Measurements from ENCODE around the gene EPB41L5. TPM values are rescaled to one million over a fixed set of nuclear protein-coding genes. Genes with fewer than 3 reads are reported as not detected.
A peak's percentile ranks its signal among the peaks of the same experiment; 100 is the strongest.
"Not testable (repeated sequence)": the region's sequence is repeated elsewhere in the genome, so short reads cannot be mapped to it uniquely, and the experiment has no call there.

Gene EPB41L5
- total RNA-seq, 1 donor from 2014 or later: 8.2 TPM

GRCh38 chr2:120068040-120068658, 55.3 kb downstream of the EPB41L5 start:
- DNase-seq (ENCODE audit: missing footprints); ATAC-seq; intact Hi-C loops (cut with DNase I): not testable (repeated sequence)

GRCh38 chr2:120075545-120075944, 62.7 kb downstream of the EPB41L5 start:
- intact Hi-C loops (cut with DNase I): no loop called here
- ATAC-seq: no peak
- DNase-seq (ENCODE audit: missing footprints): no peak

GRCh38 chr2:120077896-120078295, 65.0 kb downstream of the EPB41L5 start:
- intact Hi-C loops (cut with DNase I): no loop called here
- ATAC-seq (no peak), DNase-seq (ENCODE audit: missing footprints) (no peak)

- intact Hi-C loops (cut with DNase I): no loop called here
- ATAC-seq (no peak), DNase-seq (ENCODE audit: missing footprints) (no peak)
Measured at GRCh38 chr2:120079647-120080046, 66.8 kb downstream of the EPB41L5 start.

- DNase-seq (ENCODE audit: missing footprints) (no peak), ATAC-seq (no peak)
- intact Hi-C loops (cut with DNase I): no loop called here
Measured at GRCh38 chr2:120091436-120091835, 78.6 kb downstream of the EPB41L5 start.

GRCh38 chr2:120094795-120095194, 81.9 kb downstream of the EPB41L5 start:
- DNase-seq (ENCODE audit: missing footprints): no peak

GRCh38 chr2:120100627-120101026, 87.8 kb downstream of the EPB41L5 start:
- ATAC-seq (no peak), DNase-seq (ENCODE audit: missing footprints) (no peak)
- intact Hi-C loops (cut with DNase I): loop anchor here (10.0 kb wide), 1 partner anchor 584 kb away; no protein-coding TSS in a partner anchor

More at GRCh38 chr2:120094795-120095194, 81.9 kb downstream of the EPB41L5 start:
- ATAC-seq: no peak
- intact Hi-C loops (cut with DNase I): no loop called here

- peak; percentile 27 for DNase-seq (ENCODE audit: missing footprints)
- intact Hi-C loops (cut with DNase I): loop anchor here (10.0 kb wide), 1 partner anchor 581 kb away; no protein-coding TSS in a partner anchor
- ATAC-seq: no peak
Measured at GRCh38 chr2:120103723-120104467, 91.0 kb downstream of the EPB41L5 start.

- intact Hi-C loops (cut with DNase I): loop anchor here (5.0 to 10.0 kb wide), 2 partner anchors 73 to 580 kb away; no protein-coding TSS in a partner anchor
- no peak for DNase-seq (ENCODE audit: missing footprints)
Measured at GRCh38 chr2:120104772-120105171, 91.9 kb downstream of the EPB41L5 start.

GRCh38 chr2:120105360-120105759, 92.5 kb downstream of the EPB41L5 start:
- DNase-seq (ENCODE audit: missing footprints) (no peak), ATAC-seq (no peak)
- intact Hi-C loops (cut with DNase I): loop anchor here (5.0 to 10.0 kb wide), 2 partner anchors 72 to 579 kb away; no protein-coding TSS in a partner anchor

More at GRCh38 chr2:120104772-120105171, 91.9 kb downstream of the EPB41L5 start:
- ATAC-seq: no peak

- DNase-seq (ENCODE audit: missing footprints) (no peak), ATAC-seq (peak; percentile 85)
- intact Hi-C loops (cut with DNase I): loop anchor here (2.0 to 10.0 kb wide), 3 partner anchors 69 to 577 kb away; no protein-coding TSS in a partner anchor
Measured at GRCh38 chr2:120108049-120108448, 95.2 kb downstream of the EPB41L5 start.

- no peak for ATAC-seq
- no peak for DNase-seq (ENCODE audit: missing footprints)
- intact Hi-C loops (cut with DNase I): loop anchor here (2.0 to 10.0 kb wide), 3 partner anchors 69 to 576 kb away; no protein-coding TSS in a partner anchor
Measured at GRCh38 chr2:120108749-120109148, 95.9 kb downstream of the EPB41L5 start.

GRCh38 chr2:120109186-120110061, 96.5 kb downstream of the EPB41L5 start:
- ATAC-seq: peak; percentile 55
- DNase-seq (ENCODE audit: missing footprints): no peak
- intact Hi-C loops (cut with DNase I): loop anchor here (2.0 to 10.0 kb wide), 3 partner anchors 68 to 575 kb away; no protein-coding TSS in a partner anchor

- intact Hi-C loops (cut with DNase I): no loop called here
- ATAC-seq (no peak), DNase-seq (ENCODE audit: missing footprints) (no peak)
Measured at GRCh38 chr2:120110062-120110362, 97.1 kb downstream of the EPB41L5 start.

GRCh38 chr2:120110507-120110906, 97.6 kb downstream of the EPB41L5 start:
- intact Hi-C loops (cut with DNase I): no loop called here
- no peak for DNase-seq (ENCODE audit: missing footprints)

GRCh38 chr2:120111193-120111592, 98.3 kb downstream of the EPB41L5 start:
- intact Hi-C loops (cut with DNase I): no loop called here
- ATAC-seq: no peak
- DNase-seq (ENCODE audit: missing footprints): no peak

More at GRCh38 chr2:120110507-120110906, 97.6 kb downstream of the EPB41L5 start:
- ATAC-seq: no peak

- DNase-seq (ENCODE audit: missing footprints) (no peak), ATAC-seq (no peak)
- intact Hi-C loops (cut with DNase I): no loop called here
Measured at GRCh38 chr2:120118018-120118417, 105.1 kb downstream of the EPB41L5 start.

- DNase-seq (ENCODE audit: missing footprints): no peak
- no peak for ATAC-seq
- intact Hi-C loops (cut with DNase I): no loop called here
Measured at GRCh38 chr2:120118471-120118870, 105.6 kb downstream of the EPB41L5 start.

- ATAC-seq; intact Hi-C loops (cut with DNase I); DNase-seq (ENCODE audit: missing footprints): not testable (repeated sequence)
Measured at GRCh38 chr2:120121337-120121736, 108.5 kb downstream of the EPB41L5 start.

Measured in Right ventricle myocardium inferior (tissue), 1 donor.